Esophagus muscularis mucosa (tissue), 4 donors: ENCODE measurements around the gene ARPC3. TPM values are rescaled to one million over a fixed set of nuclear protein-coding genes. Genes with fewer than 3 reads are reported as not detected.
A peak's percentile ranks its signal among the peaks of the same experiment; 100 is the strongest.

ENCODE experiments used
- DNase-seq: peaks from one replicate; pipeline ENCODE4 v3.0.0-alpha.2; 2017; ENCODE audit errors: extremely low spot score
- H3K27ac ChIP-seq, 4 donors: fragments of 200-600 bp; sonication (generic); replicated peaks in 1 of 4; 1 replicate in 3 of 4; 2 replicates in 1 of 4; pipeline ENCODE4 v1.5.1; 2016 to 2019; ENCODE audit warnings: mild to moderate bottlenecking in 1 of 4
- H3K27me3 ChIP-seq, 4 donors: fragments of 200-600 bp; sonication (generic); one replicate each; pipeline versions ENCODE4 v1.5.1 to v1.6.0; 2016 to 2019
- H3K36me3 ChIP-seq, 4 donors: fragments of 200-600 bp; sonication (generic); one replicate each; pipeline ENCODE4 v1.5.1; 2016 to 2019
- H3K4me1 ChIP-seq, 4 donors: fragments of 200-600 bp; sonication (generic); one replicate each; pipeline ENCODE4 v1.5.1; 2016 to 2019
- H3K4me3 ChIP-seq, 4 donors: fragments of 200-600 bp; sonication (generic); 1 replicate in 2 of 4; 2 replicates in 2 of 4; pipeline ENCODE4 v1.5.1; 2016 to 2019; ENCODE audit warnings: mild to moderate bottlenecking in 4 of 4, moderate library complexity in 1 of 4
- H3K9me3 ChIP-seq, 4 donors: fragments of 200-600 bp; sonication (generic); 1 replicate in 3 of 4; 2 replicates in 1 of 4; pipeline ENCODE4 v1.5.1; 2016 to 2019
- CTCF ChIP-seq, 3 experiments: fragments of 200-600 bp in 2 of 3; fragments of 450-650 bp in 1 of 3; sonication (generic) in 2 of 3; IDR thresholded peaks; one replicate each; pipeline ENCODE4 v1.5.1; 2017 to 2019; ENCODE audit warnings: antibody characterized with exemption in 3 of 3, mild to moderate bottlenecking in 2 of 3, moderate library complexity in 1 of 3
- EP300 ChIP-seq: sonication (generic); formaldehyde crosslinking; IDR thresholded peaks from one replicate; pipeline ENCODE4 v1.6.1; 2017; ENCODE audit warnings: antibody characterized with exemption
- POLR2A ChIP-seq: fragments of 450-650 bp; IDR thresholded peaks from one replicate; pipeline ENCODE4 v1.6.1; 2017; ENCODE audit warnings: antibody characterized with exemption, moderate library complexity, mild to moderate bottlenecking, low read depth
- POLR2AphosphoS5 ChIP-seq, 2 donors: sonication (generic); formaldehyde crosslinking; IDR thresholded peaks; one replicate each; pipeline ENCODE4 v1.6.1; 2017; ENCODE audit warnings: antibody characterized with exemption in 2 of 2
- WGBS: methylation state at CpG from one replicate; pipeline ENCODE4 v1.1.5; 2018; 5-methylcytosine and 5-hydroxymethylcytosine counted together
- intact Hi-C: fragments of 100-400 bp; cut with DNase I; formaldehyde crosslinking; loops from one replicate; pipeline ENCODE4 v1.15.1; 2023
- total RNA-seq, 4 donors: library from RNA; depleted of rRNA; stranded (reverse); fragments of >200 nt; gene quantifications; one replicate each; pipeline versions ENCODE4 v1.1.0 to v1.2.1, GENCODE V29; 2016

ARPC3 gene
- total RNA-seq = 100 to 1,000 TPM; 227 to 363 (median 257) TPM

- under 1% methylated on average over 51 of the region's 51 CpGs for WGBS
- intact Hi-C loops = loop anchor here (5.0 to 10.0 kb wide), 4 partner anchors 162 to 435 kb away; partner anchors contain the start of gene TCTN1
Observed at GRCh38 chr12:110449799-110450497, at the start of gene ARPC3. ARPC3 (minus strand) TSS chr12:110450337; CDS start chr12:110450260, 77 bp downstream.

GRCh38 chr12:110498984-110499706 lies 49.0 kb upstream of the ARPC3 start:
- no peak for DNase-seq
- Histone ChIP-seq H3K4me3 (no peak overlapping the region), H3K9me3 (no peaks in the 10 kb centered on the region), H3K27me3 (no peaks in the 10 kb centered on the region), H3K27ac (peak overlapping the region; percentile 53 to 97 (median 76)), H3K36me3 (peaks cover 11 to 35% (median 21%) of the 10 kb centered on the region in 4 donors), H3K4me1 (peaks cover 35 to 49% (median 45%) of the 10 kb centered on the region in 4 donors)
- intact Hi-C loops = no loop called here
- TF ChIP-seq EP300 = no peak
- peak; percentile 9 to 45 for TF ChIP-seq POLR2AphosphoS5 (IDR thresholded peaks at IDR 0.05)
- no peak for TF ChIP-seq POLR2A
- 60% methylated on average over 4 of the region's 4 CpGs for WGBS

More at GRCh38 chr12:110449799-110450497, at the start of gene ARPC3:
- Histone ChIP-seq H3K9me3 (no peaks in the 10 kb centered on the region), H3K36me3 (peaks cover 7 to 42% (median 33%) of the 10 kb centered on the region in 4 donors), H3K27ac (peak within 1 kb of the TSS; percentile 80 to 98 (median 88)), H3K4me1 (peaks cover 16 to 36% (median 29%) of the 10 kb centered on the region in 4 donors), H3K27me3 (no peaks in the 10 kb centered on the region), H3K4me3 (peak within 1 kb of the TSS; percentile 61 to 94 (median 85))
- TF ChIP-seq POLR2AphosphoS5 (IDR thresholded peaks at IDR 0.05) (peak; percentile 90 to 92), CTCF (IDR thresholded peaks at IDR 0.05) (peak; percentile 80 to 95 (median 91)), EP300 (no peak)
- peak; percentile 98 for DNase-seq

- Histone ChIP-seq H3K4me1 (no peaks in the 10 kb centered on the region), H3K36me3 (peaks cover 0 to 20% (median 3%) of the 10 kb centered on the region in 4 donors), H3K27ac (no peak overlapping the region), H3K27me3 (no peaks in the 10 kb centered on the region), H3K9me3 (no peaks in the 10 kb centered on the region), H3K4me3 (no peak overlapping the region)
- no peak for DNase-seq
- 97% methylated on average over 7 of the region's 7 CpGs for WGBS
- TF ChIP-seq POLR2A (no peak), POLR2AphosphoS5 (IDR thresholded peaks at IDR 0.05) (no peak), EP300 (no peak), CTCF (IDR thresholded peaks at IDR 0.05) (no peak)
- intact Hi-C loops = no loop called here
Observed at GRCh38 chr12:110475426-110475825, 25.3 kb upstream of the ARPC3 start.

- H3K4me1 ChIP-seq = peaks cover 16 to 36% (median 28%) of the 10 kb centered on the region in 4 donors
- TF ChIP-seq POLR2A = peak; percentile 56
- peak in 1 of 3 experiments; percentile 42 for TF ChIP-seq CTCF (IDR thresholded peaks at IDR 0.05)
- no peak for TF ChIP-seq EP300
- TF ChIP-seq POLR2AphosphoS5 (IDR thresholded peaks at IDR 0.05) = peak; percentile 97 to 98
- DNase-seq = peak; percentile 99
- H3K27ac ChIP-seq = peak within 1 kb of the TSS; percentile 94 to 100 (median 96)
- intact Hi-C loops = loop anchor here (2.0 to 5.0 kb wide), 2 partner anchors 34 to 134 kb away; partner anchors contain the start of genes RAD9B and VPS29
- peak within 1 kb of the TSS; percentile 77 to 91 (median 82) for H3K4me3 ChIP-seq
- H3K9me3 ChIP-seq = no peaks in the 10 kb centered on the region
- peaks cover 7 to 19% (median 17%) of the 10 kb centered on the region in 4 donors for H3K36me3 ChIP-seq
- H3K27me3 ChIP-seq = no peaks in the 10 kb centered on the region
- under 1% methylated on average over 48 of the region's 78 CpGs for WGBS
Observed at GRCh38 chr12:110468214-110469048, 18.3 kb upstream of the ARPC3 start, which contains the start of the genes FAM216A and GPN3. FAM216A (plus strand) TSS chr12:110468845; CDS start chr12:110468876, 31 bp downstream. GPN3 (minus strand) TSS chr12:110468257; CDS start chr12:110468203, 54 bp downstream.
